Panc1 (cell line): ENCODE results near the gene RASEF. TPM values are rescaled to one million over a fixed set of nuclear protein-coding genes. Genes with fewer than 3 reads are reported as not detected.

ENCODE experiments used
- ATAC-seq: fragments of 200-7000 bp; cut with Tn5 transposase; 2 replicates; pipeline ENCODE4 v1.9.1; 2020; ENCODE audit warnings: mild to moderate bottlenecking, moderate library complexity
- BruUV-seq: library from RNA; stranded (reverse); fragments of 400-500 nt; replicated peaks from 2 replicates; lab custom pipeline; 2021; lab: Mats Ljungman, UMichigan
- CTCF ChIA-PET: fragments of 300-600 bp; sonication (Branson Sonifier 250); formaldehyde crosslinking; loops from one replicate; lab custom pipeline; 2022; ENCODE audit warnings: antibody characterized with exemption; lab: Charles Lee
- POLR2A ChIA-PET: fragments of 300-600 bp; sonication (Branson Sonifier 250); formaldehyde crosslinking; loops from one replicate; lab custom pipeline; 2022; ENCODE audit warnings: antibody characterized with exemption; lab: Charles Lee
- DNase-seq: peaks from one replicate; pipeline ENCODE4 v3.0.0-alpha.2; 2010; ENCODE audit warnings: low read depth, low spot score
- H3K27ac ChIP-seq: 2 replicates; pipeline ENCODE4 v1.5.1; 2011; ENCODE audit warnings: mild to moderate bottlenecking, low read length, inconsistent platforms
- H3K27me3 ChIP-seq: fragments of 200-500 bp; sonication (Bioruptor generic); 2 replicates; pipeline ENCODE4 v1.6.0; 2014; ENCODE audit warnings: low read length, inconsistent platforms; ENCODE audit not compliant: control insufficient read depth, insufficient read depth
- H3K36me3 ChIP-seq: fragments of 200-500 bp; sonication (Bioruptor generic); 2 replicates; pipeline ENCODE4 v1.5.1; 2014; ENCODE audit warnings: inconsistent platforms, mild to moderate bottlenecking, low read length, moderate library complexity; ENCODE audit not compliant: control insufficient read depth, insufficient read depth
- H3K4me1 ChIP-seq: 2 replicates; pipeline ENCODE4 v1.5.1; 2011; ENCODE audit warnings: inconsistent platforms, mild to moderate bottlenecking, low read length, moderate library complexity; ENCODE audit not compliant: control insufficient read depth, insufficient read depth
- H3K4me3 ChIP-seq, 2 experiments: 2 replicates each; pipeline ENCODE4 v1.5.1; 2011 to 2012; ENCODE audit warnings: low read depth in 2 of 2, low read length in 2 of 2, mild to moderate bottlenecking in 2 of 2, inconsistent platforms in 1 of 2, moderate library complexity in 1 of 2
- H3K9me3 ChIP-seq: fragments of 200-500 bp; sonication (Bioruptor generic); 2 replicates; pipeline ENCODE4 v1.5.1; 2014; ENCODE audit warnings: low read depth, mild to moderate bottlenecking, inconsistent platforms, low read length, moderate library complexity; ENCODE audit not compliant: control insufficient read depth, insufficient read depth
- CTCF ChIP-seq: fragments of 450-650 bp; IDR thresholded peaks from 2 replicates; pipeline ENCODE4 v1.5.1; 2017; ENCODE audit warnings: mild to moderate bottlenecking
- POLR2AphosphoS5 ChIP-seq: IDR thresholded peaks from 2 replicates; pipeline ENCODE4 v1.6.1; 2012; ENCODE audit warnings: mild to moderate bottlenecking, low read depth, low read length, moderate library complexity
- REST ChIP-seq, 2 experiments: IDR thresholded peaks; 2 replicates each; pipeline ENCODE4 v1.6.1; 2011 to 2012; ENCODE audit warnings: low read depth in 2 of 2, control low read depth in 1 of 2, low read length in 1 of 2, mild to moderate bottlenecking in 1 of 2, moderate library complexity in 1 of 2; ENCODE audit not compliant: insufficient read depth in 1 of 2
- SIN3A ChIP-seq: IDR thresholded peaks from 2 replicates; pipeline ENCODE4 v1.6.1; 2012; ENCODE audit warnings: low read depth, mild to moderate bottlenecking, low read length, moderate library complexity, borderline replicate concordance; ENCODE audit not compliant: insufficient read depth
- TCF7L2 ChIP-seq: IDR thresholded peaks from 2 replicates; pipeline ENCODE4 v1.6.1; 2011; ENCODE audit warnings: mild to moderate bottlenecking, low read depth, low read length, inconsistent platforms
- in situ Hi-C: cut with HindIII; loops from 2 replicates; pipeline ENCODE4 v1.10.0; 2016; ENCODE audit warnings: low sequenced_read_pairs, low pct_unique_long_range_greater_than_20kb
- intact Hi-C: fragments of 100-400 bp; cut with micrococcal nuclease; formaldehyde crosslinking; loops from one replicate; pipeline ENCODE4 v1.10.0; 2022; ENCODE audit not compliant: unreplicated experiment
- total RNA-seq: library from RNA; stranded (reverse); gene quantifications from one replicate; pipeline ENCODE4 v1.2.1, GENCODE V29; 2021; ENCODE audit not compliant: unreplicated experiment

The RASEF gene
- total RNA-seq, 1 experiment from 2014 or later = 2.9 TPM

- ATAC-seq = peak; percentile 26; the same call in 1 of the 2 replicates
- CTCF ChIA-PET = no interaction called here
- no peak overlapping the region for H3K27ac ChIP-seq
These were observed 23.6 kb downstream of the RASEF start for GRCh38 chr9:83039303-83039702.

GRCh38 chr9:83036043-83036442 lies 26.9 kb downstream of the RASEF start:
- H3K27me3 ChIP-seq = no peaks in the 10 kb centered on the region
- H3K36me3 ChIP-seq = no peaks in the 10 kb centered on the region
- ChIA-PET POLR2A (no interaction called here), CTCF (no interaction called here)
- no peaks in the 10 kb centered on the region for H3K9me3 ChIP-seq
- intact Hi-C loops = no loop called here
- in situ Hi-C loops = no loop called here
- no peak for TF ChIP-seq POLR2AphosphoS5
- no peak for TF ChIP-seq REST (IDR thresholded peaks at IDR 0.05; ENCODE audit: insufficient read depth in 1 of 2, low read depth in 2 of 2, low read length in 1 of 2)
- TF ChIP-seq SIN3A = no peak
- no peak for TF ChIP-seq CTCF
- TF ChIP-seq TCF7L2 = no peak
- no peak overlapping the region for H3K4me3 ChIP-seq
- no peaks in the 10 kb centered on the region for H3K4me1 ChIP-seq
- ATAC-seq = no peak
- BruUV-seq = no TSS peak
- H3K27ac ChIP-seq = no peak overlapping the region
- no peak for DNase-seq

More at GRCh38 chr9:83039303-83039702, 23.6 kb downstream of the RASEF start:
- Histone ChIP-seq H3K4me3 (no peak overlapping the region), H3K27me3 (no peaks in the 10 kb centered on the region), H3K4me1 (no peaks in the 10 kb centered on the region), H3K36me3 (no peaks in the 10 kb centered on the region), H3K9me3 (no peaks in the 10 kb centered on the region)
- no peak for DNase-seq
- in situ Hi-C loops = no loop called here
- POLR2A ChIA-PET = no interaction called here
- intact Hi-C loops = no loop called here
- BruUV-seq = no TSS peak
- TF ChIP-seq CTCF (no peak), REST (IDR thresholded peaks at IDR 0.05; ENCODE audit: insufficient read depth in 1 of 2, low read depth in 2 of 2, low read length in 1 of 2) (no peak), TCF7L2 (no peak), SIN3A (no peak), POLR2AphosphoS5 (no peak)
